Measurements from ENCODE around the gene LRP4. TPM values are rescaled to one million over a fixed set of nuclear protein-coding genes. Genes with fewer than 3 reads are reported as not detected.

Gene LRP4
- total and polyA plus RNA-seq, 9 donors, result 11.1 to 30.3 (median 22.6) TPM

GRCh38 chr11:46896719-46897406, 21.5 kb downstream of the LRP4 start:
- no peaks in the 10 kb centered on the region for H3K4me1 ChIP-seq (ENCODE audit: control insufficient read depth, insufficient read depth, low read length)
- no peaks in the 10 kb centered on the region for H3K9me3 ChIP-seq (replicated peaks; ENCODE audit: control insufficient read depth, low read depth, low read length)
- H3K27ac ChIP-seq (ENCODE audit: low read length), result no peak overlapping the region
- H3K4me3 ChIP-seq (ENCODE audit: low read length), result no peak overlapping the region
- 98% methylated on average over 8 of the region's 10 CpGs for WGBS (ENCODE audit: insufficient coverage)
- DNase-seq, result peak; percentile 27
- peaks cover 63% of the 10 kb centered on the region for H3K36me3 ChIP-seq (ENCODE audit: control insufficient read depth, insufficient read depth, low read length)
- no peaks in the 10 kb centered on the region for H3K27me3 ChIP-seq (ENCODE audit: control insufficient read depth, insufficient read depth, low read length)

GRCh38 chr11:46895821-46896220, 22.5 kb downstream of the LRP4 start:
- Histone ChIP-seq H3K4me1 (ENCODE audit: control insufficient read depth, insufficient read depth, low read length) (no peaks in the 10 kb centered on the region), H3K9me3 (replicated peaks; ENCODE audit: control insufficient read depth, low read depth, low read length) (no peaks in the 10 kb centered on the region), H3K27ac (ENCODE audit: low read length) (no peak overlapping the region), H3K36me3 (ENCODE audit: control insufficient read depth, insufficient read depth, low read length) (peaks cover 63% of the 10 kb centered on the region), H3K27me3 (ENCODE audit: control insufficient read depth, insufficient read depth, low read length) (no peaks in the 10 kb centered on the region), H3K4me3 (ENCODE audit: low read length) (no peak overlapping the region)
- no peak for DNase-seq
- 80% methylated on average over 10 of the region's 10 CpGs for WGBS (ENCODE audit: insufficient coverage)

DNA sequence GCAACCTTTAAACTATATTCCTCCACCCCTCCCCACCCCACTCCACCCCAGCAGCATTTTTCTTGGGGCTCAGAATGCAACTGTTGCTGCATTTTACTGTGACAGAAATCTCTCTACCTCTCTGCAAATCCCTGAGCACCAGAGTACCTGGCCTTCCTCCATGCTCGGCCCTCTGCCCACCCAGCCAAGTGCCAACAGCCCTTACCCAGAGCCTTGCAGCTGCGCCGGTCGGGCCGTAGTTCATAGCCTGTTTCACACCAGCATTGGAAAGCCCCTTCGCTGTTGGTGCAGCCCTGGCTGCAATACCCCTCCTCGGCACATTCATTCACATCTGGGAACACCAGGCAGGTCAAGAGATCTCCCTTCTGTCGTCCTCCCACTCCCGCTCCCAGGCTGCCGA, 23.4 kb downstream of the LRP4 start:
- whole genome bisulfite sequencing (ENCODE audit: insufficient coverage), result 87% methylated on average over 9 of the region's 10 CpGs
- peaks cover 60% of the 10 kb centered on the region for H3K36me3 ChIP-seq (ENCODE audit: control insufficient read depth, insufficient read depth, low read length)

GRCh38 chr11:46894506-46894905, 23.8 kb downstream of the LRP4 start:
- H3K27ac ChIP-seq (ENCODE audit: low read length), result no peak overlapping the region
- H3K4me3 ChIP-seq (ENCODE audit: low read length), result no peak overlapping the region
- no peaks in the 10 kb centered on the region for H3K9me3 ChIP-seq (replicated peaks; ENCODE audit: control insufficient read depth, low read depth, low read length)
- no peaks in the 10 kb centered on the region for H3K4me1 ChIP-seq (ENCODE audit: control insufficient read depth, insufficient read depth, low read length)
- H3K36me3 ChIP-seq (ENCODE audit: control insufficient read depth, insufficient read depth, low read length), result peaks cover 60% of the 10 kb centered on the region
- DNase-seq, result no peak
- WGBS (ENCODE audit: insufficient coverage), result 96% methylated on average over 16 of the region's 16 CpGs
- H3K27me3 ChIP-seq (ENCODE audit: control insufficient read depth, insufficient read depth, low read length), result no peaks in the 10 kb centered on the region

More for the DNA sequence above, 23.4 kb downstream of the LRP4 start:
- Histone ChIP-seq H3K9me3 (replicated peaks; ENCODE audit: control insufficient read depth, low read depth, low read length) (no peaks in the 10 kb centered on the region), H3K27me3 (ENCODE audit: control insufficient read depth, insufficient read depth, low read length) (no peaks in the 10 kb centered on the region), H3K27ac (ENCODE audit: low read length) (no peak overlapping the region), H3K4me3 (ENCODE audit: low read length) (no peak overlapping the region), H3K4me1 (ENCODE audit: control insufficient read depth, insufficient read depth, low read length) (no peaks in the 10 kb centered on the region)
- no peak for DNase-seq

- H3K27me3 ChIP-seq (ENCODE audit: control insufficient read depth, insufficient read depth, low read length), result no peaks in the 10 kb centered on the region
- peaks cover 5% of the 10 kb centered on the region for H3K4me1 ChIP-seq (ENCODE audit: control insufficient read depth, insufficient read depth, low read length)
- no peak overlapping the region for H3K27ac ChIP-seq (ENCODE audit: low read length)
- no peak overlapping the region for H3K4me3 ChIP-seq (ENCODE audit: low read length)
- no peak for DNase-seq
- no peaks in the 10 kb centered on the region for H3K9me3 ChIP-seq (replicated peaks; ENCODE audit: control insufficient read depth, low read depth, low read length)
- H3K36me3 ChIP-seq (ENCODE audit: control insufficient read depth, insufficient read depth, low read length), result peaks cover 59% of the 10 kb centered on the region
- WGBS (ENCODE audit: insufficient coverage), result 89% methylated on average over 9 of the region's 9 CpGs
Measured at GRCh38 chr11:46892838-46893237, 25.5 kb downstream of the LRP4 start.

DNA sequence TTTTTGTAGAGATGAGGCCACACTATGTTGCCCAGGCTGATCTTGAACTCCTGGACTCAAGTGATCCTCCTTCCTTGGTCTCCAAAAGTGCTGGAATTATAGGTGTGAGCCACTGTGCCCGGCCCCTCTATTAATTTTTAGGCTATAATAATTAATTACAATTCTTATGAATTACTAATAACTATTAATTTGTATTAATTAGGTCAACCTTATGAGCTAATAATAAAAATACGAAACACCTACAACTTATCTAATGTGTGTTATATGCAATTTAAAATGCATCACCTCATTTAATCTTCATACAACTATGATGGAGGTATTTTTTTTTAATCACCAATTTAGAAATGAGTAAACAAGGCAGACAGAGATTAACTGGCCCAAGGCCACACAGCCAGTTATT, 26.2 kb downstream of the LRP4 start:
- peaks cover 5% of the 10 kb centered on the region for H3K4me1 ChIP-seq (ENCODE audit: control insufficient read depth, insufficient read depth, low read length)
- H3K4me3 ChIP-seq (ENCODE audit: low read length), result no peak overlapping the region
- DNase-seq, result no peak
- H3K36me3 ChIP-seq (ENCODE audit: control insufficient read depth, insufficient read depth, low read length), result peaks cover 65% of the 10 kb centered on the region
- H3K27me3 ChIP-seq (ENCODE audit: control insufficient read depth, insufficient read depth, low read length), result no peaks in the 10 kb centered on the region
- H3K9me3 ChIP-seq (replicated peaks; ENCODE audit: control insufficient read depth, low read depth, low read length), result no peaks in the 10 kb centered on the region
- no peak overlapping the region for H3K27ac ChIP-seq (ENCODE audit: low read length)
- WGBS (ENCODE audit: insufficient coverage), result no CpG with 5 or more reads among the region's 2 CpGs

DNA sequence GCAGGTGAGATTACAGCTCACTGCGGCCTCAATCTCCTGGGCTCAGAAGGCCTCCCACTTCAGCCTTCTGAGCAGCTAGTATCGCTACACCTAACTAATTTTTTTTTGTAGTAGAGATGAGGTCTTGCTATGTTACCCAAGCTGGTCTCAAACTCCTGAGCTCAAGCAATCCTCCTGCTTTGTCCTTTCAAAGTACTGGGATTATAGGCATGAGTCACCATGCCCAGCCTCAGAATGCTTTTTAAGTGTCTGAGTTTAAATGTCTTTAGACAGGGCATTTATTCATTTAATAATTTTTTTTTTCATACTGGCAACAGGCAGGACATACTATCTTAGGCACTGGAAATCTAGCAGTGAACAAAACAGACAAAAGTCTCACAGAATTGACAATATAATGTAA, 27.7 kb downstream of the LRP4 start:
- DNase-seq, result no peak
- Histone ChIP-seq H3K27me3 (ENCODE audit: control insufficient read depth, insufficient read depth, low read length) (no peaks in the 10 kb centered on the region), H3K36me3 (ENCODE audit: control insufficient read depth, insufficient read depth, low read length) (peaks cover 66% of the 10 kb centered on the region), H3K27ac (ENCODE audit: low read length) (no peak overlapping the region), H3K4me1 (ENCODE audit: control insufficient read depth, insufficient read depth, low read length) (peaks cover 5% of the 10 kb centered on the region), H3K9me3 (replicated peaks; ENCODE audit: control insufficient read depth, low read depth, low read length) (no peaks in the 10 kb centered on the region), H3K4me3 (ENCODE audit: low read length) (no peak overlapping the region)
- no CpG with 5 or more reads among the region's 2 CpGs for WGBS (ENCODE audit: insufficient coverage)

GRCh38 chr11:46889689-46890475, 28.5 kb downstream of the LRP4 start:
- H3K27me3 ChIP-seq (ENCODE audit: control insufficient read depth, insufficient read depth, low read length), result no peaks in the 10 kb centered on the region
- no peak overlapping the region for H3K27ac ChIP-seq (ENCODE audit: low read length)
- DNase-seq, result peak; percentile 84
- WGBS (ENCODE audit: insufficient coverage), result 68% methylated on average over 23 of the region's 23 CpGs
- H3K9me3 ChIP-seq (replicated peaks; ENCODE audit: control insufficient read depth, low read depth, low read length), result no peaks in the 10 kb centered on the region
- peaks cover 5% of the 10 kb centered on the region for H3K4me1 ChIP-seq (ENCODE audit: control insufficient read depth, insufficient read depth, low read length)
- no peak overlapping the region for H3K4me3 ChIP-seq (ENCODE audit: low read length)
- H3K36me3 ChIP-seq (ENCODE audit: control insufficient read depth, insufficient read depth, low read length), result peaks cover 63% of the 10 kb centered on the region

GRCh38 chr11:46889251-46889650, 29.1 kb downstream of the LRP4 start:
- no peaks in the 10 kb centered on the region for H3K27me3 ChIP-seq (ENCODE audit: control insufficient read depth, insufficient read depth, low read length)
- 82% methylated on average over 6 of the region's 7 CpGs for WGBS (ENCODE audit: insufficient coverage)
- no peak overlapping the region for H3K27ac ChIP-seq (ENCODE audit: low read length)
- H3K9me3 ChIP-seq (replicated peaks; ENCODE audit: control insufficient read depth, low read depth, low read length), result no peaks in the 10 kb centered on the region
- DNase-seq, result no peak
- no peak overlapping the region for H3K4me3 ChIP-seq (ENCODE audit: low read length)
- peaks cover 58% of the 10 kb centered on the region for H3K36me3 ChIP-seq (ENCODE audit: control insufficient read depth, insufficient read depth, low read length)
- peaks cover 5% of the 10 kb centered on the region for H3K4me1 ChIP-seq (ENCODE audit: control insufficient read depth, insufficient read depth, low read length)

DNA sequence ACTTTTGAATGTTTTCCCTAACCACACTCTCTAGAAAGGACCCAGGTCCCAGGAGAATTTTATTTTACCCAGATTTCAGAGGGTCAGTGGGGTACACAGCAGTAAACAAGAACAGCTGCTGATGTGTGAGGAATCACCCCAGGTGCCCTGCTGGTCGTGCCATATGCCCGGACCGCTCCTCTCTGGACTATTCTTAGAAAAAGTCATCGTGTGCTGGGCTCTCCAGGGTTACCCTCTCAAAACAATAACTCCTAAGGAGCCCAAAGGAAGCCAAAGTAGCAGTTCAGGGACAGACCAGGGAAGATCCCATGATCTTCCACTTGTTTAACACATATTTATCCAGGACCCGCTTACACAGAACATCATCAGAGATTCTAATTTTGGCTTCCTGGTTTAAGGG, 29.7 kb downstream of the LRP4 start:
- no peak for DNase-seq
- H3K4me3 ChIP-seq (ENCODE audit: low read length), result no peak overlapping the region
- peaks cover 5% of the 10 kb centered on the region for H3K4me1 ChIP-seq (ENCODE audit: control insufficient read depth, insufficient read depth, low read length)
- WGBS (ENCODE audit: insufficient coverage), result 79% methylated on average over 3 of the region's 5 CpGs
- H3K27me3 ChIP-seq (ENCODE audit: control insufficient read depth, insufficient read depth, low read length), result no peaks in the 10 kb centered on the region
- no peaks in the 10 kb centered on the region for H3K9me3 ChIP-seq (replicated peaks; ENCODE audit: control insufficient read depth, low read depth, low read length)
- H3K27ac ChIP-seq (ENCODE audit: low read length), result no peak overlapping the region
- H3K36me3 ChIP-seq (ENCODE audit: control insufficient read depth, insufficient read depth, low read length), result peaks cover 61% of the 10 kb centered on the region

Data from muscle of leg (tissue), 11 donors.